Adrenal gland (tissue), 5 donors: Measurements from ENCODE around the gene THSD7B.

Experiments
- POLR2A ChIP-seq, 2 donors: fragments of 450-650 bp; IDR thresholded peaks; one replicate each; pipeline ENCODE4 v1.6.1; 2017; ENCODE audit warnings: antibody characterized with exemption in 2 of 2, mild to moderate bottlenecking in 2 of 2, moderate library complexity in 1 of 2
- TF ChIP-seq, protein P1 (sequence below), 6 experiments: fragments of 450-650 bp in 4 of 6; fragments of 200-600 bp in 2 of 6; sonication (generic) in 1 of 6; IDR thresholded peaks; 1 replicate in 5 of 6; 2 replicates in 1 of 6; pipeline versions ENCODE4 v1.5.1 to v1.8.0; 2016 to 2021; ENCODE audit warnings: antibody characterized with exemption in 6 of 6, mild to moderate bottlenecking in 2 of 6, moderate library complexity in 1 of 6
- donor health status: DM: no; HTN: no; CAD: no.

DNA sequence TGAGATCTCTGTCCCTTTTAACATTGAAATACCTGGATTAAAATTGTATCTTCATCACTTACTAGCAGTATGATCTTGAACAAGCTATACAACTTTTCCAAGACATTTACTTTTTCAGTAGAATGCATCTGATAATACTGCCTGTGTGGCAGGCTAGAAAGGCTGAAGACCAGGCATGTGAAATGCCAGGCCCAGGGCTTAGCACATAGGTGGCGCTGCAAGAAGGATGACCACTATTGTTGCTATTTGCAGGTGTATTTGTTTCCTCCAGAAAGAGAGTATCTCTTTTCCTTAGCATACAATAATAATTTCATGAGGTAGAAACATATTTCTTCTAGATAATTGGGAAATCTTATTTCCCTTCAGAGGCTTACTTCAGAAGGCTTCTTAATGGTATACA, 331.3 kb downstream of the THSD7B start:
- TF ChIP-seq, protein P1, sequence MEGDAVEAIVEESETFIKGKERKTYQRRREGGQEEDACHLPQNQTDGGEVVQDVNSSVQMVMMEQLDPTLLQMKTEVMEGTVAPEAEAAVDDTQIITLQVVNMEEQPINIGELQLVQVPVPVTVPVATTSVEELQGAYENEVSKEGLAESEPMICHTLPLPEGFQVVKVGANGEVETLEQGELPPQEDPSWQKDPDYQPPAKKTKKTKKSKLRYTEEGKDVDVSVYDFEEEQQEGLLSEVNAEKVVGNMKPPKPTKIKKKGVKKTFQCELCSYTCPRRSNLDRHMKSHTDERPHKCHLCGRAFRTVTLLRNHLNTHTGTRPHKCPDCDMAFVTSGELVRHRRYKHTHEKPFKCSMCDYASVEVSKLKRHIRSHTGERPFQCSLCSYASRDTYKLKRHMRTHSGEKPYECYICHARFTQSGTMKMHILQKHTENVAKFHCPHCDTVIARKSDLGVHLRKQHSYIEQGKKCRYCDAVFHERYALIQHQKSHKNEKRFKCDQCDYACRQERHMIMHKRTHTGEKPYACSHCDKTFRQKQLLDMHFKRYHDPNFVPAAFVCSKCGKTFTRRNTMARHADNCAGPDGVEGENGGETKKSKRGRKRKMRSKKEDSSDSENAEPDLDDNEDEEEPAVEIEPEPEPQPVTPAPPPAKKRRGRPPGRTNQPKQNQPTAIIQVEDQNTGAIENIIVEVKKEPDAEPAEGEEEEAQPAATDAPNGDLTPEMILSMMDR (IDR thresholded peaks at IDR 0.05), result no peak
- no peak for TF ChIP-seq POLR2A (IDR thresholded peaks at IDR 0.05)
